HK-2 (cell line): ENCODE results near the gene RIT2.

Experiments used
- DNase-seq: peaks from one replicate; pipeline ENCODE4 v3.0.0-alpha.2; 2018; ENCODE audit not compliant: unreplicated experiment

RIT2 gene

GRCh38 chr18:42929857-42930256 lies 185.6 kb downstream of the RIT2 start:
- no peak for DNase-seq

GRCh38 chr18:42929181-42929580 lies 186.3 kb downstream of the RIT2 start:
- no peak for DNase-seq

GRCh38 chr18:42925036-42925435 lies 190.4 kb downstream of the RIT2 start:
- DNase-seq: no peak

GRCh38 chr18:42922363-42922762 lies 193.1 kb downstream of the RIT2 start:
- DNase-seq: no peak

- DNase-seq: no peak
Observed at GRCh38 chr18:42921226-42921737, 194.2 kb downstream of the RIT2 start.

- DNase-seq: no peak
Observed at GRCh38 chr18:42920621-42921020, 194.9 kb downstream of the RIT2 start.

GRCh38 chr18:42915299-42915698 lies 200.2 kb downstream of the RIT2 start:
- no peak for DNase-seq

- no peak for DNase-seq
Observed at GRCh38 chr18:42914476-42914875, 201.0 kb downstream of the RIT2 start.

GRCh38 chr18:42909095-42909494 lies 206.4 kb downstream of the RIT2 start:
- DNase-seq: no peak

GRCh38 chr18:42906761-42907160 lies 208.7 kb downstream of the RIT2 start:
- no peak for DNase-seq

GRCh38 chr18:42901161-42901560 lies 214.3 kb downstream of the RIT2 start:
- no peak for DNase-seq

- no peak for DNase-seq
Observed at GRCh38 chr18:42893977-42894376, 221.5 kb downstream of the RIT2 start.

GRCh38 chr18:42892181-42892580 lies 223.3 kb downstream of the RIT2 start:
- no peak for DNase-seq

GRCh38 chr18:42891705-42892104 lies 223.8 kb downstream of the RIT2 start:
- DNase-seq: no peak

- no peak for DNase-seq
Observed at GRCh38 chr18:42883169-42883568, 232.3 kb downstream of the RIT2 start.

- no peak for DNase-seq
Observed at GRCh38 chr18:42882122-42882521, 233.4 kb downstream of the RIT2 start.

GRCh38 chr18:42872838-42873237 lies 242.6 kb downstream of the RIT2 start:
- DNase-seq: no peak

GRCh38 chr18:42864876-42865275 lies 250.6 kb downstream of the RIT2 start:
- no peak for DNase-seq

- no peak for DNase-seq
Observed at GRCh38 chr18:42861271-42861670, 254.2 kb downstream of the RIT2 start.

- no peak for DNase-seq
Observed at GRCh38 chr18:42860548-42860947, 254.9 kb downstream of the RIT2 start.

GRCh38 chr18:42860011-42860410 lies 255.5 kb downstream of the RIT2 start:
- DNase-seq: no peak

- no peak for DNase-seq
Observed at GRCh38 chr18:42854558-42854957, 260.9 kb downstream of the RIT2 start.

- DNase-seq: no peak
Observed at GRCh38 chr18:42850174-42851083, 265.1 kb downstream of the RIT2 start.

GRCh38 chr18:42839408-42839807 lies 276.1 kb downstream of the RIT2 start:
- DNase-seq: no peak
